ENCODE results near the gene DSCAML1.

Gene DSCAML1

GRCh38 chr11:117437041-117437790 is 359.8 kb downstream of the DSCAML1 start:
- no peak for DNase-seq

- DNase-seq = peak; percentile 4
Measured at GRCh38 chr11:117435326-117435725, 361.7 kb downstream of the DSCAML1 start.

GRCh38 chr11:117434481-117434880 is 362.5 kb downstream of the DSCAML1 start:
- DNase-seq = no peak

- DNase-seq = no peak
Measured at GRCh38 chr11:117433717-117434116, 363.3 kb downstream of the DSCAML1 start.

GRCh38 chr11:117431436-117431835 is 365.6 kb downstream of the DSCAML1 start:
- DNase-seq = no peak

GRCh38 chr11:117430293-117430955 is 366.6 kb downstream of the DSCAML1 start:
- DNase-seq = no peak

GRCh38 chr11:117428856-117429229 is 368.2 kb downstream of the DSCAML1 start:
- no peak for DNase-seq

GRCh38 chr11:117428186-117428855 is 368.7 kb downstream of the DSCAML1 start:
- no peak for DNase-seq

GRCh38 chr11:117427356-117427874 is 369.6 kb downstream of the DSCAML1 start:
- no peak for DNase-seq

- DNase-seq = no peak
Measured at GRCh38 chr11:117426941-117427340, 370.1 kb downstream of the DSCAML1 start.

GRCh38 chr11:117426297-117426685 is 370.7 kb downstream of the DSCAML1 start:
- peak; percentile 73 for DNase-seq

GRCh38 chr11:117425679-117426296 is 371.2 kb downstream of the DSCAML1 start:
- DNase-seq = no peak

GRCh38 chr11:117424781-117425180 is 372.2 kb downstream of the DSCAML1 start:
- DNase-seq = no peak

- no peak for DNase-seq
Measured at GRCh38 chr11:117423046-117423575, 373.9 kb downstream of the DSCAML1 start.

GRCh38 chr11:117421476-117421875 is 375.5 kb downstream of the DSCAML1 start:
- no peak for DNase-seq

GRCh38 chr11:117421041-117421440 is 376.0 kb downstream of the DSCAML1 start:
- DNase-seq = no peak

- DNase-seq = no peak
Measured at GRCh38 chr11:117420598-117420997, 376.4 kb downstream of the DSCAML1 start.

- no peak for DNase-seq
Measured at GRCh38 chr11:117420143-117420485, 376.9 kb downstream of the DSCAML1 start.

GRCh38 chr11:117419482-117420142 is 377.4 kb downstream of the DSCAML1 start:
- DNase-seq = no peak

GRCh38 chr11:117418737-117419481 is 378.1 kb downstream of the DSCAML1 start:
- no peak for DNase-seq

GRCh38 chr11:117417856-117418255 is 379.2 kb downstream of the DSCAML1 start:
- no peak for DNase-seq

- DNase-seq = no peak
Measured at GRCh38 chr11:117417342-117417741, 379.7 kb downstream of the DSCAML1 start.

All from left hindlimb (tissue), 1 donor.